Measurements from ENCODE around the gene TM7SF2. TPM values are rescaled to one million over a fixed set of nuclear protein-coding genes. Genes with fewer than 3 reads are reported as not detected.

TM7SF2 gene
- total RNA-seq, 6 experiments from 2014 or later, result 3.8 to 6.4 (median 4.9) TPM

- Mint-ChIP-seq H3K4me1 (ENCODE audit: low read depth) (peaks cover 14% of the 10 kb centered on the region), H3K27me3 (ENCODE audit: insufficient read depth) (0 out of 2 replicates have a peak, but pooled peaks cover 3% of the 10 kb centered on the region), H3K27ac (no peak overlapping the region), H3K4me3 (no peak overlapping the region), H3K36me3 (ENCODE audit: low read depth) (peaks cover 17% of the 10 kb centered on the region), H3K9me3 (no peaks in the 10 kb centered on the region)
- no peak for TF ChIP-seq CTCF (IDR thresholded peaks at IDR 0.05)
- DNase-seq, result no peak
These were observed 18.2 kb downstream of the TM7SF2 start for GRCh38 chr11:65129649-65130441.

DNA sequence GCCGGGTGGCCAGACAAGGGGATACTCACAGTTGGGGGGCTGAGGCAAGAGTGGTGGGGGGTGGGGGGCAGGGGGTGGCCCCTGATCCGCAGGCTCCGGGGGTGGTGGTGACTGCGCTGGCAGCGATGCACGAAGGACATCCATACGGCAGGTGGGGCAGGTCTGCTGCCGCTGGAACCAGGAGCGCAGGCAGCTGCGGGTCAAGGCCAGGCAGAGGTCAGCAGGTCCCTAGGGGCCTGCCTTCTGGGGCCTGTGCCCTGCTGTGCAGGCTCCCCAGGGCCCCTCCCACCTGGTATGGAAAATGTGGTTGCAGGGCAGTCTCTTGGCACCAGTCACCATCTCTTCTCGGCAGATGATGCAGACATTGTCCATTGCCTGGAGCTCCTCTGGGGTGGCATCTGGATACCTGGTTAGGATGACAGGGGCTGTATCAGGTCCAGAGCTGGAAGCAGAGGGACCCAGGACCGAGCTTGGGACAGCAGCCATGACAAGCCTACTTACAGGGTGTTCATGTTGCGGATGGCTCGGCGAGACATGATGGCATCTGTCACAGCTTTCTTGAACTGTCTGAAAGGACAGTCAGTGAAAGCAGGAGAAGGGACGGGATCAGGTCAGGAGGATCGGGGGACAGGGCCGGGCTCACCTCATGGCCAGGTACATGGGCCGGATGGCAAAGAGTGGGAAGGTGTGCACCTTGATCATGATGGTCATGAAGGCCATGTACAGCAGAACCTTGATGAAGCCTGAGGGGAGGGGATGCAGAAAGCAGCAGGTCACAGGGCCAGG lies 19.2 kb downstream of the TM7SF2 start:
- Mint-ChIP-seq H3K4me3 (no peak overlapping the region), H3K4me1 (ENCODE audit: low read depth) (peaks cover 20% of the 10 kb centered on the region), H3K27ac (no peak overlapping the region), H3K27me3 (ENCODE audit: insufficient read depth) (0 out of 2 replicates have a peak, but pooled peaks cover 3% of the 10 kb centered on the region), H3K9me3 (no peaks in the 10 kb centered on the region), H3K36me3 (ENCODE audit: low read depth) (peaks cover 17% of the 10 kb centered on the region)
- DNase-seq, result no peak
- no peak for TF ChIP-seq CTCF (IDR thresholded peaks at IDR 0.05)

DNA sequence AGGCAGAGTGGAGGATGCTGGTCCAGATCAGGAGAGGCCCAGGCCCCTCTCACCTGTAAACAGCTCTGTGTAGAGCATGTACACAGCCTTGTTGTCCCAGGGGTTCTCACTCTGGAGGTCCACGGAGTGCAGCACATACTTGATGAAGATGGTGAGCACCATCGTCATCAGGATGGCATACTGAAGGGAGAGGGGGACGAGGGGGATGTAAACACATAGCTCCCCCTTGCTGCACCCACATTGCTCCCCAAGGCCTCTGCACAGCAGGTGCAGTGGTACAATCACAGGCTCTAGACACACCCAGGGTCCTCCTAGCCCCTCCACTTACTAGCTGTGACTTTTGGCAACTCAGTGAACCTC lies 19.7 kb downstream of the TM7SF2 start:
- H3K27ac Mint-ChIP-seq, result no peak overlapping the region
- 0 out of 2 replicates have a peak, but pooled peaks cover 3% of the 10 kb centered on the region for H3K27me3 Mint-ChIP-seq (ENCODE audit: insufficient read depth)
- TF ChIP-seq CTCF (IDR thresholded peaks at IDR 0.05), result no peak
- no peaks in the 10 kb centered on the region for H3K9me3 Mint-ChIP-seq
- no peak for DNase-seq
- H3K4me3 Mint-ChIP-seq, result no peak overlapping the region
- peaks cover 17% of the 10 kb centered on the region for H3K36me3 Mint-ChIP-seq (ENCODE audit: low read depth)
- H3K4me1 Mint-ChIP-seq (ENCODE audit: low read depth), result peaks cover 26% of the 10 kb centered on the region

- H3K27me3 Mint-ChIP-seq (ENCODE audit: insufficient read depth), result 0 out of 2 replicates have a peak, but pooled peaks cover 3% of the 10 kb centered on the region
- DNase-seq, result no peak
- peaks cover 17% of the 10 kb centered on the region for H3K36me3 Mint-ChIP-seq (ENCODE audit: low read depth)
- H3K27ac Mint-ChIP-seq, result no peak overlapping the region
- no peak for TF ChIP-seq CTCF (IDR thresholded peaks at IDR 0.05)
- no peaks in the 10 kb centered on the region for H3K9me3 Mint-ChIP-seq
- peaks cover 26% of the 10 kb centered on the region for H3K4me1 Mint-ChIP-seq (ENCODE audit: low read depth)
- H3K4me3 Mint-ChIP-seq, result no peak overlapping the region
These were observed 20.2 kb downstream of the TM7SF2 start for GRCh38 chr11:65131895-65132237.

DNA sequence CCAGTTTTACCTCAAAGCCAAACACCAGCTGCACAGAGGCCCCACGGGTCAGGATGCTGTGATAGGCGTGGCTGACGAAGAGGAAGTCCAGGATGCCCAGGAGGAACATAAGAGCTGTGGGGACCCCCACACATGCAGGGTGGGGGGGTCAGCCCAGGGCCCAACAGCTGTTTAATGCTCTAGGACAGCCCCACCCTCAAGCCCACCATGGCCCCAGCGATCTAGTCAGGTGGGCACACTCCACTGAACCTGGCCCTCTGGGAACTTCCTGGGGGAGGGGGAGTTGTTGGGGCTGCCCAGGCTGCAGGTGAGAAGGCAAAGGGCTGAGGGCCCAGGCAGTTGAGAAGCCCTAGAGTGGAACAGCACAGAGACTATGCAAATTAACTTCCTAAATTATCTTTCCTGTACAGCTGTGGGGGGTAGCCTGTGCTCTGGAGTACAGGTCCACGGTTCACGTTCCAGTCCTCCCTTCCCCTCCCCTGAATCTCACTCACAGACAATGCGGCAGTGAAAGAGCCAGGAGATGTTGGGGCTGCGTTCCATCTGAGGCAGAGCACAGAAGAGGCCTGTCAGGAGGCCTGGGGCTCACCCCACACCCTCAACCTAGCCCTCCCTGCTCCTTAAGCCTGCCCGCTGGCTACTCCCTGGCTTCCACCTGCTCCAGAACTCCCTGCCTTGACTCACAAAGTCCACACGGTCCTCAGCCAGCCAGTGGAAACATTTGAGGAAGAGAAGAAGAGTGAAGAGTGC lies 20.7 kb downstream of the TM7SF2 start:
- peak overlapping the region; percentile 100 for H3K4me3 Mint-ChIP-seq
- TF ChIP-seq CTCF (IDR thresholded peaks at IDR 0.05), result no peak
- H3K9me3 Mint-ChIP-seq, result no peaks in the 10 kb centered on the region
- no peak for DNase-seq
- H3K27me3 Mint-ChIP-seq (ENCODE audit: insufficient read depth), result 0 out of 2 replicates have a peak, but pooled peaks cover 3% of the 10 kb centered on the region
- H3K4me1 Mint-ChIP-seq (ENCODE audit: low read depth), result peaks cover 26% of the 10 kb centered on the region
- peaks cover 17% of the 10 kb centered on the region for H3K36me3 Mint-ChIP-seq (ENCODE audit: low read depth)
- no peak overlapping the region; the same call in 1 of the 2 replicates for H3K27ac Mint-ChIP-seq

Data from HFFc6 (cell line).